NOMO-1 treated with dmso at 0.1 percent for 144 hours (cell line): ENCODE measurements around the gene EEF2.

Experiments used
- DNase-seq: peaks from one replicate; lab custom pipeline; 2025; ENCODE audit not compliant: unreplicated experiment; lab: John Stamatoyannopoulos, UW

The EEF2 gene

GRCh38 chr19:3986260-3987041 lies 1.2 kb upstream of the EEF2 start:
- peak; percentile 75 for DNase-seq

DNA sequence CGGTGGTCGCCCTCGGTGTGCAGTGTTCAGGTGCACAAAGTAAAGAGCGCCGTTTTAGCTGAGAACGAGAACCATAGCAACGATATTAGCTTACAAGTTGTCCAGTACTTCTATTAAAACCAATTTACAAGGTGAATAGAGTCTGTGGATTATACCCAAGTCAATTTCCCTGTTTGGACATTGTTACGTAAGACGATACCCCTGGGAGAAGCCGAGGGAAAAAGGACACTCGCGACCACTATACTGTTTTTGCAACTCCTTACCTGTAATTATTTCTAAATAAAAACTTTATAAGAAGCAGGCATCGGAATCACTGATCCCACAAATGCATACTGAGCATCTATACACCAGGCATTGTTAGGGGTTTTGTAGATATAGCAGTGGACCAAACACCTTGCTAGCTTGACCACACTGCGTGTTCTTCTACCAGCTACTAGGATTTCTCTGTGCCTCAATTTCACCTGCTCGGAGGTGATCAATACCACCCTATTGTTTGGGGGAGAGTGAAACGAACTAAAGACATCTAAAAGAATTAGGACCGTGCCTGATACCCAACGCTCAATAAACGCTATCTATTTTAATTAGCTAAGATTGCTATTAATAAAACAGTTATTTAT lies 488 bp upstream of the EEF2 start:
- DNase-seq: no peak

DNA sequence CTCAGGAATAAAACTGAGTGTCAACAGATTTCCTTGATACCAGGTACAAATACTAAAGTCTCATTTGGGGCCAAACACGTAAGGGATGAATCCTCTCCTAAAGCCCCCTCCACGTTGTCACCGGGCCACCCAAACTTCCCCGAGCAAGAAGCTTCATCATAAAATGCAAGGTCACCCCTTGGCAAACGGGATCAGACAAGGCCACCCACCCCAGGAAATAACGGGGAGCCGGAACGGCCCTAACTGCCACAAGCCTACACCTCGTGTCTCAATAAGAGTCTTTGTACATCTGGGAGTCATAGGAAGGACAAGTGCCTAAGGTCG lies 717 bp downstream of the EEF2 start:
- DNase-seq: no peak

- DNase-seq: no peak
Observed at GRCh38 chr19:3983936-3984583, 1.2 kb downstream of the EEF2 start.

DNA sequence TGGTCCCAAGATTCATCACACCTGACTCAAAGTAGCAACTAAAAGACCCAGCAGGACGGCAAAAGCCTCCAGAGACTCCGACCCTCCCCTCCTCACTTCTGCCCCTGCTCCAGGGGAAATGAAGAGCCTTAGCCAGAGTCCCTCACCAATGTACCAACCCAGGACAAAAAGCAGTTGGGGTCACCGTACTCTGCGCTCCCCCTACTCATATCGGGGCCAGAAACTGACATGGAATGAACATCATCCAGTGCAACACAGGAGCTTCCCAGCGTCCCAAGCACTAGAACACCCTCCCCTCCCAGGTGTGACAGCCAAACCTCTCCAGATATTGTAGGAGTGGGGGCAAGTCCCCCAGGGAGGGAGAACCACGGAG lies 1.7 kb downstream of the EEF2 start:
- no peak for DNase-seq

DNA sequence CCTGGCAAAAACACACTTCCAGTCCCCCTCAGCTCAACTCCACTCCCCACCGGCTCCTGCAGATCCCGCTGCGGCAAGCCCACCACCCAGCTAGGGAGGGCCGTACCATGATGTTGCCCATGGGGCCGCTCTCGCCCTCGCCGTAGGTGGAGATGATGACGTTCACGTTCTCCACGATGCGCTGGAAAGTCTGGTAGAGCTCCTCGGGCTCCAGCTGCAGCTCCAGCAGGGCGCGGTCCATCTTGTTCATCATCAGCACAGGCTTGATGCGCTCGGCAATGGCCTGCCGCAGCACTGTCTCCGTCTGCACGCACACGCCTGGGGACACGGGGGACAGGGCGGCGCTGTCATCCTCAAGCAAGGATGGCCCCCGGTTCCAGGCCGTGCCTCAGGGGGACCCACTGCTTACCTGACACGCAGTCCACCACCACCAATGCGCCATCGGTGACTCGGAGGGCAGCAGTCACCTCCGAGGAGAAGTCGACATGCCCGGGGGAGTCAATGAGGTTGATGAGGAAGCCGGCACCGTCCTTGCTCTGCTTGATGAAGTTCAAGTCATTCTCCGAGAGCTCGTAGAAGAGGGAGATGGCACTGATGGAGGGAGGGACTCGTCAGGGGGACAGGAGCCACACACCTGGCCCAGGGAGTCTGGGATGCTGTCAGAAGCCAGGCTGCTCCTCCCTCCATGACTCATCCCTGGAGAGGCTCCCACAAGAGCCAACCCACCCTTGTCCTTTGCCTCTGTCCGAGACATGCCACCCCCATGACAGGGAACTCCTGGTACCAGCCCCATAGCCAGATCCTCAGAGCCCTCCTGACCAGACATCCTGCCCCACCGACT lies 2.3 kb downstream of the EEF2 start:
- no peak for DNase-seq

GRCh38 chr19:3981736-3982681 lies 3.3 kb downstream of the EEF2 start:
- DNase-seq: no peak

DNA sequence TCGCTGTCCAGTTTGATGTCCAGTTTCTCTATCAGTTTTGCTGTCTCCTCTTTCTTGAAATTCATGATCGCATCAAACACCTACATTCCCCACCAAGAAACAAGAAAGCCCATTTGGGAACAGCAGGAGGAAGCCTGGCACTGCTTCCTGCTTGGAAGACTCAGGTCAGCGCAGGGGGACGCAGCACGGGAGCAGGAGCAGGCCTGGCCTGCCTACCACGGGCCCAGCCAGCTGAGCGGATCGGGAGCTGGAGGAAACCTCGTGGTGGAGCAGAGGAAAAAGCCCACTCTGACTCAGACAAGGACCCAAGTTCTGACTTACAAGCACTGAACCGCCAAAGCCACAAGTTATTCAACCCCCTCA lies 3.9 kb downstream of the EEF2 start:
- no peak for DNase-seq

DNA sequence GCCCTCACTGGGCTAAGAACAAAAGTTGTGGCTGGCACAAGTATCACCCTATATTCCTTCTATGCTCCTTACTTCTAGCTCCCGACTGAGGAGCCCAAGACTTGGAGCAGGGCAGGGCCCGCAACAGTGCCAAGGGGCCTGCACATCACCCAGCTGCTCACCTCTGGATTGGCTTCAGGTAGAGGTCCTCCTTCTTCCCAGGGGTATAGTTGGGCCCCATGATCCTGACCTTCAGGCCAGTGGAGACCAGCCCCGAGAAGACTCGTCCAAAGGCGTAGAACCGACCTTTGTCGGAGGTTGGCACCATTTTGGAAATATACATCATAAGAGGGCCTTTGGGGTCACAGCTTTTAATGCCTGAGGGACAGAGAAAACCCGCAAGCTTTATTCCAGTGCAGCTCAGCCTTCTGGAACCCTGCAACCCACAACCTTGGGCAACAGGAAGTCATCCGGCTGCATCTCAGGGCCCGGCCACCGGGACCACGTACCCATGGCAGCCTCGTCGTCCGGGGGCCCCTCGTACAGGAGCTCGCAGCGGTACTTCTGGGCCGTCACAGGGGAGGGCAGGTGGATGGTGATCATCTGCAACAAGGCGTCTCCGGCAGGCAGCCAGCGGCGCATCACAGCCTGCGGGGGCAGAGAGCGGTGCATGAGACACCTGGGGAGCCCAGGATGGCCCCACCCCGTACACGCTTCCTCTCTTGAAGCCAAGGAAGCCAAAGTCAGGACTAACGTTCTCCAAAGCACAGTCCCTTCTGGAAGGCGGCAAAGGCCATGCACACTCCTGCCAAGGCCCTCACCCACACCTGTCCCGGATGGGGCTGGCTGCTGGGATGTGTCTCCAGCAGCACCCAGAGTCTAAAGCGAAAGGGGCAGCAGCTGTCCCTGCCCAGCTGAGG lies 4.7 kb downstream of the EEF2 start:
- no peak for DNase-seq

DNA sequence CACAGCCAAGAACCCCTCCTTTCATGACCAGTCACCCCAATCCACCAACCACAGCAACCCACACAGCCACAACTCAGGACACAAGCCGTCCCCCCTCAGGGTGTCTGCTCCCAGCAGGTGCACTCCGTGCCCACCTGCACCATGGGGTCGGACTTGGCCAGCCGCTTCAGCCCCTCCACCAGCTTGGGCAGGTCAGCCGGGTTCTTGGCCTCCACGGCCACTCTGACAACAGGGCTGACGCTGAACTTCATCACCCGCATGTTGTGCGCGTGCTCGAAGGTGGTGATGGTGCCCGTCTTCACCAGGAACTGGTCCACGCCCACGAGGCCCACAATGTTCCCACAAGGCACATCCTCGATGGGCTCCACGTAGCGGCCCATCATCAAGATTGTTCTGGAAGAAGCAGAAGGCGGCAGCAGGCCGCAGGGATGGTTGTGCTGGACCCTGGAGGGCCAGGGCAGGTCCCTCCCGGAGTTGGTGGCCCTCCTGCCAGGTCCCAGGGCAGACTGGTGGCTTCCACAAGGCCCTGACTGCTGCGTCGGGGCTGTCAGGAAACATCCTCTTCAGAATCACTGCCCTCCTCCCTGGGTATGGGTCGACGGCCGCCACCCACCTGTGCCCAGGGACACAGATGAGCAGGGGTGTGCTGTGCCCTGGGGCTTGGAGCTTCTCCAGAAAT lies 5.5 kb downstream of the EEF2 start:
- DNase-seq: no peak

DNA sequence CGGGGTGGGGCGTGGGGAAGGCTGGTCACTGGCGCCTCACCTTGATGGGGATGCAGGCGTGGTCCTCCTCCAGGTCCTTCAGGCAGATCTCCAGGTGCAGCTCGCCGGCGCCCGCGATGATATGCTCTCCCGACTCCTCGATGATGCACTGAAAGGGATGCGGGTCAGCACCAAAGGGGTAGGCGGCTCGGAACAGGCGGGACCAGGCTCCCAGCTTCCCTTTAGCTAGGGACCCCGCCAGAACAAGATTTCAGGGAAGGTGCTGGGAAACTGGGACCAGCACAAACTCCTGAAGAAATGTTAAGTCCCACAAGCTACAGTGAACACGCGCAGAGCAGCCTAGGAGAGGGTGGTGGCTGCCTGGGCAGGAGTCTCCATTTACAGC lies 6.0 kb downstream of the EEF2 start:
- no peak for DNase-seq

DNA sequence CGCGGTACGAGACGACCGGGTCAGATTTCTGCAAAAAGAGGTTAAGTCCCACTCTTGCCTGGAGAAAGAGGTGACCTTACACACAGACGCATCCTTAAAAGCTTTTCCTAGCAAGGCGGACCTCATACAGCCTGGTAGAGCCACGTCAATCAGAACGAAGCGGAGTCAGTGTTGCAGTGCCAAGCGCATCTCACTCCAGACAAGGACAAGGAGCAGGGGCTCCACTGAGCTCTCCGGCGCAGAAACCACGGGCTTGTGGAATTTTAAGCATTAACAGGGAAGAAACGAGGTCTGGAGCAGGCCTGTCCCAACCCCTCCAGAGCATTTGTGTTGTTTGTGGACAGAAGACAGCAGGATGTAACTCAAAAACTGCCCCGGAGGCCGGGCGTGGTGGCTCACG lies 7.1 kb downstream of the EEF2 start:
- no peak for DNase-seq

DNA sequence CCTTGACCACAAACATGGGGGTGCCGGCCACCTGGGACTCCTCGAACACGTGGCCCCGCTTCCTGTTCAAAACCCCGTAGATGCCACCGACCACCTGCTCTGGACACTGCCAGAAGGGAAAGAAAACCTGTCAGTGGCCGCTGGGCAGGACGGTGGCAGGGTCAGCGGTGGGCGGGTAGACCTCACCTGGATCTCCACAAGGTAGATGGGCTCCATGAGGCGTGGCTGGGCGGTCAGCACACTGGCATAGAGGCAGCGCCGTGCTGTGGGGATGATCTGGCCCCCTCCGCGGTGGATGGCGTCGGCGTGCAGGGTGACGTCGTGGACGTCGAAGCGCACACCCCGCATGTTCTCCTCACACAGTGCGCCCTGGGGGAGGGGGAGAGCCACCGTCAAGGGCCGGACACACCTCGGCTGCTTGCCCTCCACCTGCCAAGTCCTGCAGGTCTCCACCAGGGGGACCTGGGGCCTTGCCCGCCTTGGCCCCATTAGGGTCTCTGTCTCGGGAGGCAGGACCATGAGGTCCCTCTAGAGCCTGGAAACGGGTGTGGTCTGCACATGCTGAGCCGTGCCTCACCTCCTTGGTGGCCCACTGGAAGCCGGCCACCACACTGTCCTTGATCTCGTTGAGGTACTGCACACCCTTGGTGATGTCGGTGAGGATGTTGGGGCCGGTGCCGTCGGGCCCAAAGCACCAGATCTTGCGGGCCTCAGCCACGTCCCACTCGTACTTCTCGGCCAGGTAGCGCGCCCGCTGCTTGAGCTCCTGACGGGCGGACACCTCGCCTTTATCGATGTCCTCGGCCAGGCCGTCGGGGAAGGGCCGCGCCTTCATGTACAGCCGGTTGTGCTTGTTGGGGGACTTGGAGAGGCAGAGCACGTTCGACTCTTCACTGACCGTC lies 7.8 kb downstream of the EEF2 start:
- no peak for DNase-seq

DNA sequence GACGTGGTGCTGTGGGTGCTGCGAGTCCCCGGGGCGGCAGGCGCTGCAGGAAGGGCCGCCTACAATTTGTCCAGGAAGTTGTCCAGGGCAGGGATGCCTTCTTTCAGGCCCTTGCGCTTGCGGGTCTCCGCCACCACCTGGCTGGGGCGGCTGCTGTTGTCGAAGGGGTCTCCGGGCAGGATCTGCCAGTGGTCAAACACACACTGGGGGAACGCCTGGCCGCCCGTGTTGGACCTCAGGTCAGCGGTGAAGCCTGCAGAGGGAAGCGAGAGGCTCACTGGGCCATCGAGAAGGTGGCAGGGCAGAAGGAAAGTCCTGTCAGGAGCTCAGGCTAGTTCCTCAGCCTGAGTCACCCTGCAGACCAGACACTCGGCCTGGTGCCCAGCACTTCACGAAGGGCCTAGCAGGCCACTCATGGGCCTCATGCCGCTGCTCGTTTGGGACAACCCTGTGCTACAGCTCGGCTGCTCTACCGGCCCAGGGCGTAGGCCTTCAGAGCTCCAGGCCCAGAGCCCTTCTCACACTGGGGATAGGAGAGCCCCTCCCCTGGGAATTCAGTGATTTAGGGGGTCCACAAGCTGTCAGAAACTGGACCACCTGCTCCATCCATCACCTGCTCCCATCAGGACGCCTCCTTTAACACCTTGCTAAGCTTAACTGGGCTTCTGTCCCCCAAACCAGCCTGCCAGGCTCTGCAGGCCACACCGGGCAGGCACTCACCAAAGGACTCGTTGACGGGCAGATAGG lies 8.6 kb downstream of the EEF2 start:
- DNase-seq: no peak

DNA sequence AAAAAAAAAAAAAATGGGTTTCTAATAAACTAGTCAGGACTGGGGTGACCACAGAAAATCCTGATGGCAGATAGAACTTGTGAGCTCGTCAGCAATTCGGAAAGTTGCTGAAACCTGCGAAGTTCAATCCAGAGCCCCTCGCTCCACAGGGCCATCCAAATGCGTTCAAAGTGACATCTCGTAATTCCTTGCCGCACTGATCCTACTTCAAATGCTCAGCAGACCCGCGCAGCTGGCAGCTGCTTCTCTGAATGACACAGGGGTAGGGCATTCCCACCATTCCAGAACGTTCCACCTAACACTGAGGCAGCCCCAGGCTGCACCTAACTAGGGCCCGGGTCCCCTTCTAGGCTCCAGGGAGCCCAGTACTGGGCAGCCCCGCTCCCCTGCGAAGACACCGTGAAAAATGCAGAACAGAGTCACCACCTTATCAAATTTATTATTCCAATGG lies 9.6 kb downstream of the EEF2 start:
- no peak for DNase-seq

- no peak for DNase-seq
Observed at GRCh38 chr19:3975144-3975543, 10.1 kb downstream of the EEF2 start.
